ENCODE measurements around the gene FOXJ3. TPM values are rescaled to one million over a fixed set of nuclear protein-coding genes. Genes with fewer than 3 reads are reported as not detected.

Gene FOXJ3
- total RNA-seq, 2 donors from 2014 or later, result 67.3 to 79.4 TPM

- no peak overlapping the region for H3K27ac ChIP-seq (ENCODE audit: low read depth, low read length)
Measured at GRCh38 chr1:42171679-42172266, 163.3 kb downstream of the FOXJ3 start.

GRCh38 chr1:42170779-42171621, 164.0 kb downstream of the FOXJ3 start:
- H3K9me3 Mint-ChIP-seq, result no peaks in the 10 kb centered on the region

More at GRCh38 chr1:42171679-42172266, 163.3 kb downstream of the FOXJ3 start:
- TF ChIP-seq, protein P1, sequence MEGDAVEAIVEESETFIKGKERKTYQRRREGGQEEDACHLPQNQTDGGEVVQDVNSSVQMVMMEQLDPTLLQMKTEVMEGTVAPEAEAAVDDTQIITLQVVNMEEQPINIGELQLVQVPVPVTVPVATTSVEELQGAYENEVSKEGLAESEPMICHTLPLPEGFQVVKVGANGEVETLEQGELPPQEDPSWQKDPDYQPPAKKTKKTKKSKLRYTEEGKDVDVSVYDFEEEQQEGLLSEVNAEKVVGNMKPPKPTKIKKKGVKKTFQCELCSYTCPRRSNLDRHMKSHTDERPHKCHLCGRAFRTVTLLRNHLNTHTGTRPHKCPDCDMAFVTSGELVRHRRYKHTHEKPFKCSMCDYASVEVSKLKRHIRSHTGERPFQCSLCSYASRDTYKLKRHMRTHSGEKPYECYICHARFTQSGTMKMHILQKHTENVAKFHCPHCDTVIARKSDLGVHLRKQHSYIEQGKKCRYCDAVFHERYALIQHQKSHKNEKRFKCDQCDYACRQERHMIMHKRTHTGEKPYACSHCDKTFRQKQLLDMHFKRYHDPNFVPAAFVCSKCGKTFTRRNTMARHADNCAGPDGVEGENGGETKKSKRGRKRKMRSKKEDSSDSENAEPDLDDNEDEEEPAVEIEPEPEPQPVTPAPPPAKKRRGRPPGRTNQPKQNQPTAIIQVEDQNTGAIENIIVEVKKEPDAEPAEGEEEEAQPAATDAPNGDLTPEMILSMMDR (conservative IDR thresholded peaks at IDR 0.05), result no peak
- no peak overlapping the region for H3K9ac ChIP-seq (ENCODE audit: extremely low read depth, low read length, poor library complexity, severe bottlenecking)
- no peaks in the 10 kb centered on the region for H3K9me3 Mint-ChIP-seq
- peaks cover 17% of the 10 kb centered on the region for H3K4me1 Mint-ChIP-seq
- H3K4me3 ChIP-seq (ENCODE audit: low read length), result no peak overlapping the region
- H3K36me3 ChIP-seq (ENCODE audit: control insufficient read depth, insufficient read depth, low read length), result peaks cover 22% of the 10 kb centered on the region
- H3K27me3 Mint-ChIP-seq (ENCODE audit: insufficient read depth), result no peaks in the 10 kb centered on the region
- H3K4me3 Mint-ChIP-seq, result no peak overlapping the region
- DNase-seq, result peak; percentile 44
- H3K36me3 Mint-ChIP-seq (ENCODE audit: low read depth), result peaks cover 3% of the 10 kb centered on the region
- H3K27me3 ChIP-seq (ENCODE audit: control insufficient read depth, insufficient read depth, low read length, poor library complexity, severe bottlenecking), result no peaks in the 10 kb centered on the region
- peaks cover 13% of the 10 kb centered on the region for H3K4me1 ChIP-seq (ENCODE audit: control insufficient read depth, insufficient read depth, low read length)
- H3K27ac Mint-ChIP-seq, result peak overlapping the region; percentile 41
- WGBS, 2 experiments (ENCODE audit: insufficient coverage in 1 of 2, insufficient read length in 1 of 2), result 68 to 90% methylated on average over 2 to 6 of the region's 6 CpGs
- no peaks in the 10 kb centered on the region for H3K9me3 ChIP-seq (ENCODE audit: control insufficient read depth, low read length)

GRCh38 chr1:42168763-42169162, 166.3 kb downstream of the FOXJ3 start:
- peaks cover 31% of the 10 kb centered on the region for H3K4me1 Mint-ChIP-seq
- H3K36me3 ChIP-seq (ENCODE audit: control insufficient read depth, insufficient read depth, low read length), result peaks cover under 1% of the 10 kb centered on the region
- no peak overlapping the region for H3K4me3 ChIP-seq (ENCODE audit: low read length)
- no peaks in the 10 kb centered on the region for H3K9me3 ChIP-seq (ENCODE audit: control insufficient read depth, low read length)
- H3K27me3 ChIP-seq (ENCODE audit: control insufficient read depth, insufficient read depth, low read length, poor library complexity, severe bottlenecking), result no peaks in the 10 kb centered on the region
- H3K4me3 Mint-ChIP-seq, result no peak overlapping the region
- no peaks in the 10 kb centered on the region for H3K27me3 Mint-ChIP-seq (ENCODE audit: insufficient read depth)
- no peak overlapping the region for H3K9ac ChIP-seq (ENCODE audit: extremely low read depth, low read length, poor library complexity, severe bottlenecking)
- H3K27ac ChIP-seq (ENCODE audit: low read depth, low read length), result no peak overlapping the region
- WGBS, 2 experiments (ENCODE audit: insufficient coverage in 1 of 2, insufficient read length in 1 of 2), result 77 to 92% methylated on average over 3 of the region's 3 CpGs
- peak; percentile 40 for DNase-seq
- peaks cover 29% of the 10 kb centered on the region for H3K4me1 ChIP-seq (ENCODE audit: control insufficient read depth, insufficient read depth, low read length)
- TF ChIP-seq, protein P1 (conservative IDR thresholded peaks at IDR 0.05), result no peak
- H3K36me3 Mint-ChIP-seq (ENCODE audit: low read depth), result no peaks in the 10 kb centered on the region
- H3K9me3 Mint-ChIP-seq, result no peaks in the 10 kb centered on the region
- no peak overlapping the region for H3K27ac Mint-ChIP-seq

More at GRCh38 chr1:42170779-42171621, 164.0 kb downstream of the FOXJ3 start:
- TF ChIP-seq, protein P1 (conservative IDR thresholded peaks at IDR 0.05), result no peak
- Histone ChIP-seq H3K27ac (ENCODE audit: low read depth, low read length) (no peak overlapping the region), H3K4me3 (ENCODE audit: low read length) (no peak overlapping the region), H3K9me3 (ENCODE audit: control insufficient read depth, low read length) (no peaks in the 10 kb centered on the region), H3K4me1 (ENCODE audit: control insufficient read depth, insufficient read depth, low read length) (peaks cover 13% of the 10 kb centered on the region), H3K9ac (ENCODE audit: extremely low read depth, low read length, poor library complexity, severe bottlenecking) (no peak overlapping the region), H3K36me3 (ENCODE audit: control insufficient read depth, insufficient read depth, low read length) (peaks cover 14% of the 10 kb centered on the region), H3K27me3 (ENCODE audit: control insufficient read depth, insufficient read depth, low read length, poor library complexity, severe bottlenecking) (no peaks in the 10 kb centered on the region)
- H3K36me3 Mint-ChIP-seq (ENCODE audit: low read depth), result peaks cover 2% of the 10 kb centered on the region
- DNase-seq, result peak; percentile 56
- peaks cover 19% of the 10 kb centered on the region for H3K4me1 Mint-ChIP-seq
- peak overlapping the region; percentile 32 for H3K27ac Mint-ChIP-seq
- H3K4me3 Mint-ChIP-seq, result no peak overlapping the region
- no peaks in the 10 kb centered on the region for H3K27me3 Mint-ChIP-seq (ENCODE audit: insufficient read depth)
- 84 to 89% methylated on average over 8 to 17 of the region's 17 CpGs for WGBS, 2 experiments (ENCODE audit: insufficient coverage in 1 of 2, insufficient read length in 1 of 2)

All from endodermal cell (in vitro differentiated cells).